Measurements from ENCODE around the gene NRROS. TPM values are rescaled to one million over a fixed set of nuclear protein-coding genes. Genes with fewer than 3 reads are reported as not detected.

Gene NRROS
- total RNA-seq, 4 donors from 2014 or later = 0.18 to 4.8 (median 0.70) TPM; not detected in 1

- Histone ChIP-seq H3K36me3 (no peaks in the 10 kb centered on the region), H3K4me3 (no peak overlapping the region), H3K9me3 (no peaks in the 10 kb centered on the region), H3K27ac (no peak overlapping the region), H3K4me1 (no peaks in the 10 kb centered on the region), H3K27me3 (peaks cover 0 to 22% (median 0%) of the 10 kb centered on the region in 4 donors)
- no peak for TF ChIP-seq CTCF (IDR thresholded peaks at IDR 0.05)
- intact Hi-C loops (cut with DNase I) = no loop called here
- DNase-seq = no peak
- 88 to 89% methylated on average over 7 of the region's 7 CpGs for WGBS, 2 donors
Observed at GRCh38 chr3:196600359-196600758, 39.1 kb upstream of the NRROS start.

- H3K27me3 ChIP-seq = peaks cover 0 to 10% (median 0%) of the 10 kb centered on the region in 4 donors
- 91 to 97% methylated on average over 6 of the region's 6 CpGs for WGBS, 2 donors
- no peaks in the 10 kb centered on the region for H3K4me1 ChIP-seq
- H3K36me3 ChIP-seq = no peaks in the 10 kb centered on the region
- H3K4me3 ChIP-seq = no peak overlapping the region
- no peak for DNase-seq
- no peaks in the 10 kb centered on the region for H3K9me3 ChIP-seq
- no peak overlapping the region for H3K27ac ChIP-seq
- no peak for TF ChIP-seq CTCF (IDR thresholded peaks at IDR 0.05)
- TF ChIP-seq POLR2A (IDR thresholded peaks at IDR 0.05) = no peak
- intact Hi-C loops (cut with DNase I) = no loop called here
Observed at GRCh38 chr3:196602673-196603072, 36.8 kb upstream of the NRROS start.

- intact Hi-C loops (cut with DNase I) = no loop called here
Observed at GRCh38 chr3:196603683-196604082, 35.8 kb upstream of the NRROS start.

GRCh38 chr3:196604548-196604947 lies 34.9 kb upstream of the NRROS start:
- Histone ChIP-seq H3K9me3 (no peaks in the 10 kb centered on the region), H3K27me3 (peaks cover 0 to 10% (median 0%) of the 10 kb centered on the region in 4 donors), H3K4me1 (peaks cover 0 to 4% (median 2%) of the 10 kb centered on the region in 3 donors), H3K36me3 (no peaks in the 10 kb centered on the region), H3K27ac (no peak overlapping the region), H3K4me3 (no peak overlapping the region)
- DNase-seq = no peak
- TF ChIP-seq CTCF (IDR thresholded peaks at IDR 0.05) (no peak), POLR2A (IDR thresholded peaks at IDR 0.05) (no peak)
- WGBS, 2 donors = 46 to 53% methylated on average over 13 of the region's 13 CpGs
- intact Hi-C loops (cut with DNase I) = no loop called here

More at GRCh38 chr3:196603683-196604082, 35.8 kb upstream of the NRROS start:
- no peak overlapping the region for H3K27ac ChIP-seq
- H3K9me3 ChIP-seq = no peaks in the 10 kb centered on the region
- TF ChIP-seq POLR2A (IDR thresholded peaks at IDR 0.05) (no peak), CTCF (IDR thresholded peaks at IDR 0.05) (no peak)
- H3K4me3 ChIP-seq = no peak overlapping the region
- H3K36me3 ChIP-seq = no peaks in the 10 kb centered on the region
- no peaks in the 10 kb centered on the region for H3K4me1 ChIP-seq
- no peak for DNase-seq
- peaks cover 0 to 10% (median 0%) of the 10 kb centered on the region in 4 donors for H3K27me3 ChIP-seq
- WGBS, 2 donors = 69 to 76% methylated on average over 5 of the region's 7 CpGs

GRCh38 chr3:196608693-196609092 lies 30.8 kb upstream of the NRROS start:
- Histone ChIP-seq H3K4me1 (peaks cover 0 to 37% (median 24%) of the 10 kb centered on the region in 3 donors), H3K27me3 (peaks cover 0 to 10% (median 0%) of the 10 kb centered on the region in 4 donors), H3K27ac (no peak overlapping the region), H3K36me3 (no peaks in the 10 kb centered on the region), H3K4me3 (no peak overlapping the region), H3K9me3 (no peaks in the 10 kb centered on the region)
- TF ChIP-seq CTCF (IDR thresholded peaks at IDR 0.05) = no peak
- intact Hi-C loops (cut with DNase I) = loop anchor here (5.0 kb wide), 1 partner anchor 79 kb away; no protein-coding TSS in a partner anchor
- 85 to 93% methylated on average over 2 of the region's 2 CpGs for WGBS, 2 donors
- no peak for DNase-seq

Measured in esophagus squamous epithelium (tissue), 5 donors.